HG02759 (cell line): ENCODE results near the gene HBE1.
A peak's percentile ranks its signal among the peaks of the same experiment; 100 is the strongest.

ENCODE experiments used
- ATAC-seq: cut with Tn5 transposase; IDR thresholded peaks from one replicate; pipeline ENCODE4 v1.9.1; 2021; ENCODE audit warnings: mild to moderate bottlenecking, moderate library complexity; ENCODE audit not compliant: unreplicated experiment

Gene HBE1

GRCh38 chr11:5235364-5236095 lies 34.2 kb downstream of the HBE1 start:
- ATAC-seq = no peak

GRCh38 chr11:5234381-5234834 lies 35.3 kb downstream of the HBE1 start, which contains the start of gene HBD:
Gene HBD (minus strand): TSS chr11:5234483. CDS start chr11:5234433, 50 bp downstream.
- peak; percentile 78 for ATAC-seq

- no peak for ATAC-seq
These were observed 36.4 kb downstream of the HBE1 start for GRCh38 chr11:5233307-5233706.

- ATAC-seq = no peak
These were observed 36.9 kb downstream of the HBE1 start for GRCh38 chr11:5232821-5233220.

GRCh38 chr11:5232176-5232575 lies 37.6 kb downstream of the HBE1 start:
- ATAC-seq = no peak

- no peak for ATAC-seq
These were observed 38.6 kb downstream of the HBE1 start for GRCh38 chr11:5231111-5231510.

- ATAC-seq = no peak
These were observed 39.5 kb downstream of the HBE1 start for GRCh38 chr11:5230266-5230665.

GRCh38 chr11:5229796-5230195 lies 39.9 kb downstream of the HBE1 start:
- ATAC-seq = no peak

GRCh38 chr11:5229356-5229755 lies 40.4 kb downstream of the HBE1 start:
- no peak for ATAC-seq

- ATAC-seq = no peak
These were observed 41.6 kb downstream of the HBE1 start for GRCh38 chr11:5228124-5228523.

GRCh38 chr11:5227681-5228080 lies 42.1 kb downstream of the HBE1 start:
- ATAC-seq = no peak

GRCh38 chr11:5226732-5227310 lies 42.9 kb downstream of the HBE1 start, which contains the start of gene HBB:
Gene HBB (minus strand): TSS chr11:5227071. CDS start chr11:5227021, 50 bp downstream.
- ATAC-seq = no peak

- ATAC-seq = no peak
These were observed 44.3 kb downstream of the HBE1 start for GRCh38 chr11:5225480-5225871.

GRCh38 chr11:5224538-5225479 lies 44.9 kb downstream of the HBE1 start:
- no peak for ATAC-seq

- ATAC-seq = no peak
These were observed 46.1 kb downstream of the HBE1 start for GRCh38 chr11:5223686-5224085.

GRCh38 chr11:5223146-5223545 lies 46.6 kb downstream of the HBE1 start:
- ATAC-seq = no peak
